NCI-H1417 (cell line): ENCODE measurements around the gene ICA1L.
"Not testable (repeated sequence)": the region's sequence is repeated elsewhere in the genome, so short reads cannot be mapped to it uniquely, and the experiment has no call there.

ENCODE experiments used
- DNase-seq, 3 experiments: peaks; one replicate each; lab custom pipeline; 2025; lab: John Stamatoyannopoulos, UW

The ICA1L gene

GRCh38 chr2:202847693-202848524 is 23.7 kb downstream of the ICA1L start:
- no peak for DNase-seq

DNA sequence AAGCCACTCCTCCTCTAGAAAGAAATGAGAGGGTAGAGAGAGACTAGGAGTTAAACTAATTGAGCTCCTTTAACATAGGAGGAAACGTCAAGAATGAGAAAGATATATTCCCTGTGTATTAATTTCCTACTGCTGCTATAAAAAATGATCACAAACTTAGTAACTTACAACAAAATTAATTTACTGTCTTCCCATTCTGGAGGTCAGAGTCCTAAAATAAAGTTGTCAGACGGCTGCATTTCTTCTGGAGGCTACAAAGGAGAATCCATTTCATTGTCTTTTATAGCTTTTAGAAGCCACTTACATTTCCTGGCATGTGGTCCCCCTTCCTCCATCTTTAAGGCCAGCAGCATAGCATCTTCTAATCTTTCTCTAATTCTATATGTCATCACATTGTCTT is 26.9 kb downstream of the ICA1L start:
- DNase-seq: no peak

GRCh38 chr2:202842690-202843089 is 28.9 kb downstream of the ICA1L start:
- DNase-seq: no peak

GRCh38 chr2:202841090-202841867 is 30.3 kb downstream of the ICA1L start:
- no peak for DNase-seq

DNA sequence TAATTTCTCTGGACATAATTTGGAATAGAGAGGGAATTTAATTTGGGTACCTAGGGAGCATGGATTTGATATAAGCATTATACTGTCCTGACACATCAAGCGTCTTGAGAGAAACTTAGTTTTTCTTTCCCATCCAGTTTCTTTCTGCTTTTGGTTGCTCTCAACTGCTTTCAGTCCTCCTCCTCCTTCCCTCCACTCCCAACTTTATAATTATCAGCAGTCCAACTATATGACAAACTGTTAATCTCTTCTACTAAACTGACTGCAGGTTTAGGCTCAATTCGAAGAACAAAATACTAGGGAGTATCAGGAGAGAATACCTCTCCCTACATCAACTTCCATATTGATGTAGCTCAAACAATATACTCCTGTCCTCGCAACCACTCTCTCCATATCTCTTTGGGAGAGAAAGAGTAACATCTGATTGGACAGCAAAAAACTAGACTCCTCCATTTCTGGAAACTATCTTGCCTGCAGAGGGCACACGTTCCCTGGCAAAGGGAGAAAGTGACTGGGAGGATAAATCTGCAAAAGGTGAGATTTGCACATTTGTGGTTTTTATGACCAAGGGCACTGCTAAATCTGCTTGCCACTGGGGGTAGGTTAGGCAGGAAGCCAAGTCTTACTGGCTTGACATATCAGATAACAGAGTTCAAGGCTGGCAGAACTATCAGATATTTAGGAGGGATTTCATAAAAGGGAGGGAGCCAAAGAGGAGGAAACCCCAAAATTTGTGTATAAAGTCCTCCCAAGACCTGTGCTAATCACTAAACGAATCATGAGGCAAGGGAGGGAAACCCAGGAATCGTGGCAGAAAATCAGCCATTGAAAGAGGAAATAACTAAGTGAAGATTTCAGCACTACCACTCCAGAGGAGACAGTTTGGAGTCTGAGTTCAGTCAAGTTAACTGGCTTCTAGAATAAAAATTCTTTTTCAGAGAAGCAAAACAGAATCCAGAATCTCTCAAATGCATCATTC is 40.0 kb downstream of the ICA1L start:
- peak in 2 of 3 experiments; percentile 10 to 44 for DNase-seq

- no peak for DNase-seq
Measured at GRCh38 chr2:202824901-202825300, 46.7 kb downstream of the ICA1L start.

GRCh38 chr2:202822411-202822810 is 49.2 kb downstream of the ICA1L start:
- peak in 1 of 3 experiments; percentile 17 for DNase-seq

- DNase-seq: no peak
Measured at GRCh38 chr2:202821206-202822160, 50.1 kb downstream of the ICA1L start.

- DNase-seq: no peak
Measured at GRCh38 chr2:202818321-202818720, 53.2 kb downstream of the ICA1L start.

DNA sequence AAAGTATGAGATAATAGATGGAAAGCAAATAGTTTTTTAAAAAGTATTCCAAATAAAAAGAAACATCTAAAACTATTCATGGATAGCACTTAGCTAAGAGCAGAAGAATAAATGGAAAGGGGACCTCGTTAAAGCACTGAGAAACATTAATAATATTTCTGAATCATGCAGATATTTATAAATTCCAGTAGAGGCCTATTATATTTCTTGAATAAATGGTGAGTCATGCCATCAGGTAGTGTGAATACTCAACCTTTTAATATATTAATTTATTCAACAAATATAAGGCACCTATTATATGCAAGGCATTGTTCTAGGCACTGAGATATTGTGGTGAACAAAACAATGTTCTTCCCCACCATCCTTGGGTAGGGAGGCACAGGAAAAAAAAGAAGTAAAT is 53.8 kb downstream of the ICA1L start:
- no peak for DNase-seq

- no peak for DNase-seq
Measured at GRCh38 chr2:202815548-202816360, 55.8 kb downstream of the ICA1L start.

DNA sequence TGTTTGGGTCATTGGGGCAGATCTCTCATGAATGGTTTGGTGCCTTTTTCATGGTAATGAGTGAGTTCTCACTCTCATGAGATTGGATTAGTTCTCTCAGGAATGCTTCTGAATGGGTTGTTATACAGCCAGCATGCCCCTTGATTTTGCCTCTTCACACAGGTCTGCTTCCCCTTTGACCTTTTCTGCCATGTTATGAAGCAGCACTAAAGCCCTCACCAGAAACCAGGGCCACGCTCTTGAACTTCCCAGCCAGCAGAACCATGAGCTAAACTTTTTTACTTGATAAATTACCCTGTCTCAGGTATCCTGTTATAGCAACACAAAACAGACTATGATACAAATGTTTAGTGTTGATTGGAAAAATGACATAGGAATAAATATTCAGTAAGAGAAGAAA is 57.3 kb downstream of the ICA1L start:
- no peak for DNase-seq

GRCh38 chr2:202813387-202813786 is 58.2 kb downstream of the ICA1L start:
- no peak for DNase-seq

GRCh38 chr2:202808754-202809153 is 62.8 kb downstream of the ICA1L start:
- DNase-seq: no peak

DNA sequence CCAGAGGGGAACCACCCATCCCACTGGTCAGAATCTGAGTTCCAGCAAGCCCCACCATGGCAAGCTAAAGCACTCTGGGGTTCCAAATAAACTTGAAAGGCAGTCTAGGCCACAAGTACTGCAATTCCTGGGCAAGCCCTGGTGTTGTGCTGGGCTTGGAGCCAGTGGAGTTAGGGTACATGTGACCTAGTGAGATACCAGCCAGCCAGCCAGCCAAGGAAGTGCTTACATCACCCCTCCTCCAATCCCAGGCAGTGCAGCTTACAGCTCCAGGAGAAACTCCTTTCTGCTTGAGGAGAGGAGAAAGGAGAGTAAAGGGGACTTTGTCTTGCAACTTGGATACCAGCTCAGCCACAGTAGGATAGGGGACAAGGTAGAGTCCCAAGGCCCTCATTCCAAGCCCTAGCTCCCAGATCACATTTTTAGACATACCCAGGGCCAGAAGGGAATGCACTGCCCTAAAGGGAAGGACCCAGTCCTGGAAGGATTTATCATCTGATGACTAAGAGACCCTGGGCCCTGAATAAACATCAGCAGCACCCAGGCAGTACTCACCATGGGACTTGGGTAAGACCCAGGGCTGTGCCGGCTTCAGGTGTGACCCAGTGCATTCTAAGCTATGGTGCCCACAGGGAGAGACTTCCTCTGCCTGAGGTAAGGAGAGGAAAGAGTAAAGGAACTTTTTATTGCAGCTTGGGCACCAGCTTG is 64.0 kb downstream of the ICA1L start:
- not testable (repeated sequence) for DNase-seq

DNA sequence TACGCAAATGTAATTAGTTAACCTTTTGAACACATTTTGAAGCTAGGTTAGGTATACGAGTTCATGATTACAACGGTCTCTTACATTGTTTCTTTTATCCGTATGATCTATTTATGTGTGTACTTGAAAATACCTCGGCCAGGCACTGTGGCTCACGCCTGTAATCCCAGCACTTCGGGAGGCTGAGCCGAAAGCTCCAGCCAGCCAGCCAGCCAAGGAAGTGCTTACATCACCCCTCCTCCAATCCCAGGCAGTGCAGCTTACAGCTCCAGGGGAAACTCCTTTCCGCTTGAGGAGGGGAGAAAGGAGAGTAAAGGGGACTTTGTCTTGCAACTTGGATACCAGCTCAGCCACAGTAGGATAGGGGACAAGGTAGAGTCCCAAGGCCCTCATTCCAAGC is 65.7 kb downstream of the ICA1L start:
- not testable (repeated sequence) for DNase-seq

GRCh38 chr2:202797944-202798343 is 73.6 kb downstream of the ICA1L start:
- no peak for DNase-seq

DNA sequence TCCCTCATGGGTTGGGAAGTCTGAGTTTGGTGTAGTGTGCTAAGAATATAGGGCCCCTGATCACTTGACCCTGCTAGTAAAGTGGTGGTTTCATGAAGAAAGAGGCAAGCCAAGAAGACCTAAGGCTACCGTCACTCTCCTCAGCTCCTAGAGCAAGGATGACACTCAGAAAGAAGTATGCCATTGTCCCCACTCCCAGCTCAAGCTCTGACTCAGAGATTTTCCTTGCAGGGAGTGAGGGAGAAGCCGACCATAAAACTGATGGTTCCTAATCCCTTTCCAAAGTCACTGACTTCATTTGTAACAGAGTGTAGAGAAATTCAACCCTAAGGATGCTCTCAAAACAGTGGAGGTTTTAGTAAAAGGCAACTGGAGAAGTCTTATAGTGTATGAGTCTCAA is 80.9 kb downstream of the ICA1L start:
- no peak for DNase-seq

DNA sequence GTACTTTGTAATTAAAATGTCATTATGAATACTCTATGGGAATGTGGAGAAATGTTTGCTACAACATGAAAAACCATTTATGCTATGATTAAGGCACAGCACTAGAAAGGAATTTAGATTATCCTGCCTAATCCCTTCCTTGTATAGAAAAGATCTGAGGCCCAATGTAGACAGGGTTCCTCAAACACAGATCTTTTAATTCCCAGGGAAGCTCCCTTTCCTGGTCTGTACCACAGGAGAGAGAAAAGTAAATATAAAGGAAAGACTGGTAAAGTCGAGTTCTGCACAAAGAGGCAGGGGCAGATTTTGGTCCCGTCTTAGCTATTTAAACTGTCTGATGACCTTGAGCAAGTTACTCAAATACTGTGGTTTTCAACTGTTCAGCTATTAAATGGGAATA is 84.7 kb downstream of the ICA1L start:
- DNase-seq: no peak
